ENCODE results near the gene RBPJL. TPM values are rescaled to one million over a fixed set of nuclear protein-coding genes. Genes with fewer than 3 reads are reported as not detected.

Gene RBPJL
- total RNA-seq, 1 donor from 2014 or later, result not detected

DNA sequence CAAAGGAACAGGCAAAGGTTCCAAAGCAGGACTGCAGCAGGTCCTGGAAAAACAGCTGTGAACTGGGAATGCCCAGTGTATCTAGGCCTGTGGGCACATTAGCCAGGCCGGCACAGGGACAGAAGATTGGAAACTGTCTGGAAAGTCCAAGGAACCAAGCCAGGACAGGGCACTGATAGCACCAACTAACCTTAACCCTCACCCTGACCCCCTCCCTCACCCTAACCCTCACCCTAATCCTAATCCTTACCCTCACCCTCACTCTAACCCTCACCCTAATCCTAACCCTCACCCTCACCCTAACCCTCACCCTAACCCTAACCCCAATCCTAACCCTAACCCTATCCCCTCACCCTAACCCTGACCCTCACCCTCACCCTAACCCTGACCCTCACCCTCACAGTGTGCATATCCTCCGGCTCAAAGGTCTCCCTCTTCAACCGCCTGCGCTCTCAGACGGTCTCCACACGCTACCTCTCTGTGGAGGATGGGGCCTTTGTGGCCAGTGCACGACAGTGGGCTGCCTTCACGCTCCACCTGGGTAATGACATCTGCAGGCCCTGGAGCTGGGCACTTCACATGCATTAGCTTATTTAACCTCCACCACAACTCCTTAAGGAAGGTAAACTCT, 6.5 kb downstream of the RBPJL start:
- H3K27ac ChIP-seq, result no peak overlapping the region
- no peaks in the 10 kb centered on the region for H3K4me1 ChIP-seq
- DNase-seq (ENCODE audit: low spot score in 2 of 2), result no peak
- no peaks in the 10 kb centered on the region for H3K36me3 ChIP-seq
- no peak overlapping the region for H3K4me3 ChIP-seq
- H3K9me3 ChIP-seq, result no peaks in the 10 kb centered on the region
- no peaks in the 10 kb centered on the region for H3K27me3 ChIP-seq
- TF ChIP-seq, protein P1, sequence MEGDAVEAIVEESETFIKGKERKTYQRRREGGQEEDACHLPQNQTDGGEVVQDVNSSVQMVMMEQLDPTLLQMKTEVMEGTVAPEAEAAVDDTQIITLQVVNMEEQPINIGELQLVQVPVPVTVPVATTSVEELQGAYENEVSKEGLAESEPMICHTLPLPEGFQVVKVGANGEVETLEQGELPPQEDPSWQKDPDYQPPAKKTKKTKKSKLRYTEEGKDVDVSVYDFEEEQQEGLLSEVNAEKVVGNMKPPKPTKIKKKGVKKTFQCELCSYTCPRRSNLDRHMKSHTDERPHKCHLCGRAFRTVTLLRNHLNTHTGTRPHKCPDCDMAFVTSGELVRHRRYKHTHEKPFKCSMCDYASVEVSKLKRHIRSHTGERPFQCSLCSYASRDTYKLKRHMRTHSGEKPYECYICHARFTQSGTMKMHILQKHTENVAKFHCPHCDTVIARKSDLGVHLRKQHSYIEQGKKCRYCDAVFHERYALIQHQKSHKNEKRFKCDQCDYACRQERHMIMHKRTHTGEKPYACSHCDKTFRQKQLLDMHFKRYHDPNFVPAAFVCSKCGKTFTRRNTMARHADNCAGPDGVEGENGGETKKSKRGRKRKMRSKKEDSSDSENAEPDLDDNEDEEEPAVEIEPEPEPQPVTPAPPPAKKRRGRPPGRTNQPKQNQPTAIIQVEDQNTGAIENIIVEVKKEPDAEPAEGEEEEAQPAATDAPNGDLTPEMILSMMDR (IDR thresholded peaks at IDR 0.05), result no peak
- intact Hi-C loops (cut with DNase I), result no loop called here

GRCh38 chr20:45313943-45314342, 7.3 kb downstream of the RBPJL start:
- H3K4me3 ChIP-seq, result no peak overlapping the region
- TF ChIP-seq, protein P1 (IDR thresholded peaks at IDR 0.05), result no peak
- H3K27ac ChIP-seq, result no peak overlapping the region
- H3K36me3 ChIP-seq, result no peaks in the 10 kb centered on the region
- H3K27me3 ChIP-seq, result no peaks in the 10 kb centered on the region
- no peak for DNase-seq (ENCODE audit: low spot score in 2 of 2)
- no peaks in the 10 kb centered on the region for H3K9me3 ChIP-seq
- no peaks in the 10 kb centered on the region for H3K4me1 ChIP-seq
- intact Hi-C loops (cut with DNase I), result no loop called here

DNA sequence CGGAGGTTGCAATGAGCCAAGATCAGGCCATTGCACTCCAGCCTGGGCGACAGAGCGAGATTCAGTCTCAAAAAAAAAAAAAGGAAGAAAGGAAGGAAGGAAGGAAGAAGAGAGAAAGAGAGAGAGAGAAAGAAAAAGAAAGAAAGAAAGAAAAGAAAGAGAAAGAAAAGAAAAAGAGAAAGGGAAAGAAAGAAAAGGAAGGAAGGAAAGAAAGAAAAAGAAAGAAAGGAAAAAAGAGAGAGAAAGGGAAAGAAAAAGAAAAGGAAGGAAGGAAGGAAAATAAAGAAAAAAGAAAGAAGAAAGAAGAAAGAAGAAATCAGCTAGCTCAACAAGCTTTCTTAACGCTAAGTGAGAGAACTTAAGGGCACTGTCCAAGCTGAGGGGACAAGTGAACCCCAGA, 9.0 kb downstream of the RBPJL start:
- Histone ChIP-seq H3K27ac (no peak overlapping the region), H3K9me3 (no peaks in the 10 kb centered on the region), H3K27me3 (no peaks in the 10 kb centered on the region), H3K4me1 (no peaks in the 10 kb centered on the region), H3K4me3 (no peak overlapping the region), H3K36me3 (no peaks in the 10 kb centered on the region)
- TF ChIP-seq, protein P1 (IDR thresholded peaks at IDR 0.05), result no peak
- no peak for DNase-seq (ENCODE audit: low spot score in 2 of 2)
- intact Hi-C loops (cut with DNase I), result no loop called here

DNA sequence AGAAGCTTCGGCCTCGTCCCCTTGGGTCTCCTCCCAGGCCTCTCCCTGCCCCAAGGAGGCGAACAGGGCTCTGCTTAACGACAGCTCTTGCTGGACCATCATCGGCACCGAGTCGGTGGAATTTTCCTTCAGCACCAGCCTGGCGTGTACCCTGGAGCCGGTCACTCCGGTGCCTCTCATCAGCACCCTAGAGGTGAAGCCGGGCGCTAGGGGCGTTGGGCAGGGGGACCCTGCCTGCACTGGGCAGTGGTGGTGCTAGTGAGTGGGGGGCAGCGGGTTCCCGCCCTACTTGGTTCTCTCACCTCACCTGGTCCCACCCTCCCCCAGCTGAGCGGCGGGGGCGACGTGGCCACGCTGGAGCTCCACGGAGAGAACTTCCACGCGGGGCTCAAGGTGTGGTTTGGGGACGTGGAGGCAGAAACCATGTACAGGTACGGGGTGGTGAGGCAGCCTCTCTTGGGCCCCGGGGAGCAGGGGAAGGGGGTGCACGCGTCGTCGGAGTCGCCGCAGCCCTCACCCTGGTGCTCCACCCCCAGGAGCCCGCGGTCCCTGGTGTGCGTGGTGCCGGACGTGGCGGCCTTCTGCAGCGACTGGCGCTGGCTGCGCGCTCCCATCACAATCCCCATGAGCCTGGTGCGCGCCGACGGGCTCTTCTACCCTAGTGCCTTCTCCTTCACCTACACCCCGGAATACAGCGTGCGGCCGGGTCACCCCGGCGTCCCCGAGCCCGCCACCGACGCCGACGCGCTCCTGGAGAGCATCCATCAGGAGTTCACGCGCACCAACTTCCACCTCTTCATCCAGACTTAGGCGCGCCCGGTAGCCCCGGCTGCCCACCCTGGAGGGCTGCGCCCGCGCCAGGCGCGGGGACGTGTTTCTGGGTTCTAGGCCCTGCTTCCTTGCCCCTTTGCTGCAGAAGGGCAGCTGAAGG, 9.8 kb downstream of the RBPJL start:
- intact Hi-C loops (cut with DNase I), result no loop called here

DNA sequence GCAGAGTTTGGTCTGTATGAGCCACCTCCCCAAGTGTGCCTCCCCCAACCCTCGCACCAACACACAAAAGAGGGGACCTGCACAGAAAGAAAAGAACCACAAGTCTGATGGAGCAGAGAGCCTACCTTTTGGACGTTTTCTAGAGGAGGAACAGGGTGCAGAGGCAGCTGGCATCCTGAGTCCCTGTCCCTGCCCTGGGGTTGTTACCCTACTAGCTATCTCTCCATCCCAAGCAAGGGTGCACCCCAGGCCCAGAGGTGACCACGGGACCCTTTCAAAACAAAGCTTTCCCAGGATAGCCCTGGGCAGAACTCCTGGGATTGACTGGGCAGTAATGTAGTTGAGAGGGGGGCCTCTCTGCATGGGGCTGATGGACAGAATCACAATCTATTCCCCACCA, 11.2 kb downstream of the RBPJL start:
- no peaks in the 10 kb centered on the region for H3K9me3 ChIP-seq
- no peak overlapping the region for H3K27ac ChIP-seq
- no peaks in the 10 kb centered on the region for H3K27me3 ChIP-seq
- TF ChIP-seq, protein P1 (IDR thresholded peaks at IDR 0.05), result no peak
- DNase-seq (ENCODE audit: low spot score in 2 of 2), result no peak
- H3K36me3 ChIP-seq, result no peaks in the 10 kb centered on the region
- H3K4me3 ChIP-seq, result no peak overlapping the region
- no peaks in the 10 kb centered on the region for H3K4me1 ChIP-seq
- intact Hi-C loops (cut with DNase I), result loop anchor here (2.0 kb wide), 1 partner anchor 45 kb away; the partner anchor contains the start of gene SYS1

More for the DNA sequence above, 9.8 kb downstream of the RBPJL start:
- no peak overlapping the region for H3K4me3 ChIP-seq
- no peak overlapping the region for H3K27ac ChIP-seq
- no peak for DNase-seq (ENCODE audit: low spot score in 2 of 2)
- no peaks in the 10 kb centered on the region for H3K4me1 ChIP-seq
- TF ChIP-seq, protein P1 (IDR thresholded peaks at IDR 0.05), result no peak
- no peaks in the 10 kb centered on the region for H3K27me3 ChIP-seq
- H3K36me3 ChIP-seq, result no peaks in the 10 kb centered on the region
- H3K9me3 ChIP-seq, result no peaks in the 10 kb centered on the region
